IPS-18a (cell line): Measurements from ENCODE around the gene CRYBA4.

ENCODE experiments used
- H3K27ac ChIP-seq: one replicate; pipeline ENCODE4 v1.5.1; 2013; ENCODE audit warnings: low read length
- H3K27me3 ChIP-seq: one replicate; pipeline ENCODE4 v1.6.1; 2013; ENCODE audit warnings: mild to moderate bottlenecking, low read length; ENCODE audit not compliant: control insufficient read depth, insufficient read depth
- H3K36me3 ChIP-seq: one replicate; pipeline ENCODE4 v1.6.1; 2013; ENCODE audit warnings: low read depth, low read length; ENCODE audit not compliant: control insufficient read depth
- H3K4me1 ChIP-seq: one replicate; pipeline ENCODE4 v1.6.1; 2013; ENCODE audit warnings: low read depth, low read length; ENCODE audit not compliant: control insufficient read depth
- H3K4me3 ChIP-seq: one replicate; pipeline ENCODE4 v1.5.1; 2013; ENCODE audit warnings: low read length
- H3K9ac ChIP-seq: one replicate; pipeline ENCODE4 v1.6.1; 2013; ENCODE audit warnings: mild to moderate bottlenecking, low read length, moderate library complexity
- H3K9me3 ChIP-seq: one replicate; pipeline ENCODE4 v1.6.1; 2013; ENCODE audit warnings: low read depth, low read length; ENCODE audit not compliant: control insufficient read depth

The CRYBA4 gene

GRCh38 chr22:26621663-26622062 is at the start of gene CRYBA4:
CRYBA4 (plus strand) TSS chr22:26621963; CDS start chr22:26622597, 634 bp downstream.
- no peaks in the 10 kb centered on the region for H3K36me3 ChIP-seq
- H3K27me3 ChIP-seq, result no peaks in the 10 kb centered on the region
- peaks cover 15% of the 10 kb centered on the region for H3K4me1 ChIP-seq
- no peak within 1 kb of the TSS for H3K9ac ChIP-seq
- no peak within 1 kb of the TSS for H3K4me3 ChIP-seq
- no peak within 1 kb of the TSS for H3K27ac ChIP-seq
- no peaks in the 10 kb centered on the region for H3K9me3 ChIP-seq

- Histone ChIP-seq H3K9ac (no peak overlapping the region), H3K27me3 (no peaks in the 10 kb centered on the region), H3K27ac (no peak overlapping the region), H3K4me3 (no peak overlapping the region), H3K9me3 (no peaks in the 10 kb centered on the region), H3K4me1 (peaks cover 32% of the 10 kb centered on the region), H3K36me3 (peaks cover 4% of the 10 kb centered on the region)
Observed at GRCh38 chr22:26573026-26573662, 48.6 kb upstream of the CRYBA4 start.

GRCh38 chr22:26574001-26574723 is 47.6 kb upstream of the CRYBA4 start:
- H3K9ac ChIP-seq, result no peak overlapping the region
- H3K27me3 ChIP-seq, result no peaks in the 10 kb centered on the region
- peaks cover 30% of the 10 kb centered on the region for H3K4me1 ChIP-seq
- no peak overlapping the region for H3K27ac ChIP-seq
- H3K36me3 ChIP-seq, result peaks cover 4% of the 10 kb centered on the region
- H3K9me3 ChIP-seq, result no peaks in the 10 kb centered on the region
- no peak overlapping the region for H3K4me3 ChIP-seq

GRCh38 chr22:26576026-26576680 is 45.6 kb upstream of the CRYBA4 start:
- Histone ChIP-seq H3K4me1 (peaks cover 39% of the 10 kb centered on the region), H3K36me3 (peaks cover 4% of the 10 kb centered on the region), H3K27ac (no peak overlapping the region), H3K27me3 (no peaks in the 10 kb centered on the region), H3K9me3 (no peaks in the 10 kb centered on the region), H3K9ac (no peak overlapping the region), H3K4me3 (no peak overlapping the region)

GRCh38 chr22:26577081-26577480 is 44.7 kb upstream of the CRYBA4 start:
- Histone ChIP-seq H3K36me3 (peaks cover 10% of the 10 kb centered on the region), H3K9me3 (no peaks in the 10 kb centered on the region), H3K4me1 (peaks cover 38% of the 10 kb centered on the region), H3K27ac (no peak overlapping the region), H3K27me3 (no peaks in the 10 kb centered on the region), H3K4me3 (no peak overlapping the region), H3K9ac (no peak overlapping the region)

- Histone ChIP-seq H3K36me3 (peaks cover 16% of the 10 kb centered on the region), H3K4me3 (no peak overlapping the region), H3K4me1 (peaks cover 27% of the 10 kb centered on the region), H3K27me3 (no peaks in the 10 kb centered on the region), H3K9ac (no peak overlapping the region), H3K9me3 (no peaks in the 10 kb centered on the region), H3K27ac (no peak overlapping the region)
Observed at GRCh38 chr22:26579331-26579886, 42.4 kb upstream of the CRYBA4 start.

- Histone ChIP-seq H3K36me3 (peaks cover 12% of the 10 kb centered on the region), H3K4me3 (peak overlapping the region; percentile 3), H3K27me3 (no peaks in the 10 kb centered on the region), H3K9ac (no peak overlapping the region), H3K9me3 (no peaks in the 10 kb centered on the region), H3K4me1 (peaks cover 31% of the 10 kb centered on the region), H3K27ac (no peak overlapping the region)
Observed at GRCh38 chr22:26580240-26580962, 41.4 kb upstream of the CRYBA4 start.

- Histone ChIP-seq H3K9me3 (no peaks in the 10 kb centered on the region), H3K27me3 (no peaks in the 10 kb centered on the region), H3K27ac (no peak overlapping the region), H3K9ac (no peak overlapping the region), H3K4me1 (peaks cover 31% of the 10 kb centered on the region), H3K36me3 (peaks cover 12% of the 10 kb centered on the region), H3K4me3 (no peak overlapping the region)
Observed at GRCh38 chr22:26581026-26581425, 40.7 kb upstream of the CRYBA4 start.

- peaks cover 18% of the 10 kb centered on the region for H3K36me3 ChIP-seq
- peaks cover 33% of the 10 kb centered on the region for H3K4me1 ChIP-seq
- H3K27me3 ChIP-seq, result no peaks in the 10 kb centered on the region
- no peak overlapping the region for H3K9ac ChIP-seq
- no peak overlapping the region for H3K4me3 ChIP-seq
- no peak overlapping the region for H3K27ac ChIP-seq
- H3K9me3 ChIP-seq, result no peaks in the 10 kb centered on the region
Observed at GRCh38 chr22:26581633-26582168, 40.1 kb upstream of the CRYBA4 start.

GRCh38 chr22:26584010-26584409 is 37.8 kb upstream of the CRYBA4 start:
- H3K4me1 ChIP-seq, result peaks cover 34% of the 10 kb centered on the region
- H3K36me3 ChIP-seq, result peaks cover 24% of the 10 kb centered on the region
- H3K9me3 ChIP-seq, result no peaks in the 10 kb centered on the region
- H3K4me3 ChIP-seq, result no peak overlapping the region
- H3K27ac ChIP-seq, result no peak overlapping the region
- no peak overlapping the region for H3K9ac ChIP-seq
- H3K27me3 ChIP-seq, result no peaks in the 10 kb centered on the region
